HG02571 (cell line): ENCODE results near the gene DHRS13.
"Not testable (repeated sequence)": the region's sequence is repeated elsewhere in the genome, so short reads cannot be mapped to it uniquely, and the experiment has no call there.

Experiments
- ATAC-seq: cut with Tn5 transposase; IDR thresholded peaks from one replicate; pipeline ENCODE4 v1.9.1; 2021; ENCODE audit warnings: mild to moderate bottlenecking, moderate library complexity; ENCODE audit not compliant: unreplicated experiment

Gene DHRS13

DNA sequence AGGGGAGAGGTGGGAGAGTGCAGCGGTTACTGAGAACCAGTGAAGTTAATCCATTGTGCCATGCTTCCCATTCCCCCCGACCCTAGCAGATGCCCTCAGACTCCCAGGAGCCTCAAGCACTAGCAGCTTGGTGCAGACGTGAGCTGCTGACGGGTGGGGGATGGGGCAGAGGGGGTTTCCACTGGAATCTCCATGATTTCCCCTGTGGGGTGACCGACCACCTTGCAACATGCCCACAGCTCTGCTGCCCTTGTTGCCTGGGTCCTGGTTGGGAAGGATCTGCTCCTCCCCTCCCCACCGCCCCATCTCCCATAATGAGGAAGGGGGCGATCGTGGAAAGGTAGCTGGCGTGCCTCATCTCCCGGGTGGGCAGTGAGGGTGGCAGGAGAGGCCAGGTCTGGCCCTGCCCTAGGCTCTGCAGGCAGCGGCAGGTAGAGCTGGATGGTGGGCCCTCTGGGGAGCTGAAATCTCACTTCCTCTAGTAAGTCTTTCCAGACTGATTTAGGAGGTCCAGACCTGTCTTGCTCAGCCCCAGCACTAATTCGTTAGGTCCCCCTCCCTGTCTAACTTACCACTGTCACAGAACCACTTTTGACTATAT is 14.9 kb downstream of the DHRS13 start:
- no peak for ATAC-seq

DNA sequence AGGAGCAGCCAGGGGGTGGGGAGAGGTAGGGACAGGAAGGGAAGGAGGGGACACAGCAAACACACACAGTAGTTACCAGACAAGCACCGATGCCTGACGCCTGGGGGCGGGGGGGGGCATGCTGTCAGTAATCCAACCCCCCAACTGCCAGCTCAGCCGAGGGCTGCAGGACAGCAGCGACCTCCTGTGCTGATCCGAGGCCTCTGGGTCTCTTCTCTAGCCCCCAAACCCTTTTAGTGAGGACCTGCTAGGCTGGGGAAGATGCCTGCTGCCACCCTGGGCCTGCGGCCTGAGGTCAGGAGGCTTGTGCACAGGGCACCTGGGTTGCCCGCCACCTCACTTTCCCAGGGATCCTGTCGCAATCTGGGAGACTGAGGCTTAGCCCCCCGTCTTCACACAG is 16.9 kb downstream of the DHRS13 start:
- no peak for ATAC-seq

DNA sequence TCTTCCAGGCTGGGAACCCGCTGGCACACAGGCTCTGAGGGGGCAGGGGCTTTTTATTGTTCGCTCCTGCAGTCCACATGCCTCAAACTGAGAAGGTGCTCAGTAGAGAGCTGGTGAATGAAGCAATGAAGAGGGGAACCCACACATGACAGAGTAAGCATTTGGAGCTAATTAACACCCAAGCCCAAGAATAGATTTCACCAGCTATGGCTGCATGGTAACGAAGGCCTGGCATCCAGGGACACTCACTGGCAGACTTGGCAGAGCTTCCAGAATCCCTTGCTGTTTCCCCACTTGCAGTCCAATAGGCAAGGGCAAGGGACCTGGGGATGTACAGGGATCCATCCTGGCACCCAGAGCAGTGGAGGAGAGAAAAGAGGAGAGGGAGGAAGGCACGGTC is 17.5 kb downstream of the DHRS13 start:
- no peak for ATAC-seq

DNA sequence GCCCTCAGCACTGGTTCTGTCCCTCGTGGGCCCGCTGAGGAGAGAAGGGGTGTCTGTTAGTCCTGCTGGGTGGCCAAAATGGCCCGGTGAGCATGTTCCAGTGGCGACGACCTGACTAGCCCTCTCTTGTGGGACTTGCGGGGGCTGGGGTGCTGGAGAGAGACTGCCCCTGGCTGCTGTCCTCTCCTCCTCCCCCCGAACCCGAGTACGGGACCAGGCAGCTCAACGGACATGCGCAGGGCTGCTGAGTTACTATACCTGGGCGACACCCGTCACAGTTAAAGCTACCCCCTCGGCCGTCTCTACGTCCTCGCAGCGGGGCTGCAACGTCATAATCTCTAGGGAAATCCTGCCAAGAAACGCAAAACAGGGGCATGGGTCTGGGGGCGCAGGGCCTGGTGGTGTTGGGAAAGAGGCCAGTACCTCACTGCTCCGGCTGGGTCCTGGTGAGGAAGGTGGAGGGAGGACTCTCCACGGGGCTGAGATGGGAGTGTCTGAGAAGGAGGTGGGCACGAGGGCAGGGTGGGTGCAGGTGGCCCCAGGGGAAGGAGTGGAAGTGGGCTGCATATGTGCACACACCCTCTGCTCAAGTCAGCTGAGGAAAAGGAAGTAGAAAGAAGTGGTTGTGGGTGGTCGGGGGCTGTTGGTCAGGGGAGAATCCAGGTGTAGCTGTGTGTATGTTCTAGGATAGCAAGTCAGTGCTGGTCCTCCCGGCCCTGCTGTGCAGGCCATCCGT is 18.7 kb downstream of the DHRS13 start:
- no peak for ATAC-seq

DNA sequence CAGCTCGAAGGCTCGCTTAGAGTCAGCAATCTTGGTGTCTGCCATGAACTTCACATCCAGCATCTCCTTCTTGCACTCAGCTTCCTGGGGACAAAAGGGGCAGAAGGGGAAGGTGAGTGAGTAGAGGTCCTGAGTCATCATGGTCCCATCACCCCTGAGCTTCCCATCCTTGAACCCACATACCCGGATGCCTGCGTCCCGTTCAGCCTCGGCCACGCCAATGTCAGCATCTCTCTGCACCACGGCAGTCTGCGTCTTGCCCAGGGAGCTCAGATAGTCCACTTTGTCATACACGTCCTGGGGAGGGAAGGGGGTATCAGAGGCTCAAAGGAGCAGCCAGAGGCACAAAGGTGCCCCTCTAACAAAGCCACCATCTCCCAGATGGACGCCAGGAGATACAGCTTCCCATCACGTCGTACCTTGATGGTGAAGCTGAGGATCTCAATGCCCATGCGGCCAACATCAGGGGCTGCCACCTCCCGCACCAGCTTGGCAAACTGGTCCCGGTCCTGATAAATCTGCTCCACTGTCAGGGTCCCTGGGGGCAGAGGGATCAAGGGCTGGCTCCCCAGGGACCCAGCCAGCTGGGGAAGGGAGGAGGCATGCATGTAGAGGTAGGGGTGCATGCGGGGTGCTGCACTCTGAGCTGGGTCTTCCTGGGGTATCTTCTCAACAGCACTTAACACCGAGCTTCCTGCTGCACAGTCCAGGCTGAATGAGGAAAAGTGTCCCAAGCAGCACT is 20.6 kb downstream of the DHRS13 start:
- no peak for ATAC-seq

DNA sequence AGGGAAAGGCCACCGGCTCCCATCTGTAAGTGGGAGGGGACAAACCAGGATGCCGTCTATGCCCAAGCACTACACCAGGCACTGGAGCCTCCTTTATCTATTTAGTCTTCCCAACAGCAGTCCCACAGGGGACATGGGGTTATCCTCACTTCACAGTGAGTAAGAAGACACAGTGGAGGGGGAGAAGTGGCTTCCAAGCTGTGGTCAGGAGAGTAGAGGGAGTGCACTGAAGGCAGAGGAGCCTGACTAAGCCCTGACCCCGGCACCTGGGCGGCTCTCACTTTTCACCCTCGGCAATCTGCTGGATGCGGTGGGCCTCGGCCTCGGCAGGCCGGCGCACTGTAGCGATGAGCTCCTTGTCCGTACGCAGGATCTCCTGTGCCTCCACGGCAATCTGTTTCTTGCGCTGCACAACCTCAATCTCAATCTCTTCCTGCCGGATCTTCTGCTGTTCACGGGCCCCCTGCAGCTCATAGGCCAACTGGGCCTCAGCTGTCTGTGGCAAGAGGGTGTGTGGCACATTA is 21.3 kb downstream of the DHRS13 start:
- no peak for ATAC-seq

DNA sequence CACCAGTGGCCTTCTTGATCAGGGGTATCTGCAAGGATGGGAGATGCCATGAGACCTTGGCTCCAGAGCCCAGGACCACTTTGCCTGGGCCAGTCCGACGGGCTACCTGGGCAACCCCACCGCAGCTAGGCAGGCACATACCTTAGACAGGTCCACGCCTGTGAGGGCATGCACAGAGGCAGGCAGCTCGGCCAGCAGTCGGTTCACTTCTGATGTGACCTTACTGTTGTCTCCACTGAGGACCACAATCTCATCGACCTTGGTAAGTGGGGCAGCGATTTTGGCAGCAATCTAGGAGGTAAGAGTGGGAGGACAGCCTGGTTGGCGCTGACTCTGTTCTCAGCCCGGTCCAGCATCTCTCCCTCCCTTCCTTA is 22.3 kb downstream of the DHRS13 start:
- ATAC-seq = no peak

DNA sequence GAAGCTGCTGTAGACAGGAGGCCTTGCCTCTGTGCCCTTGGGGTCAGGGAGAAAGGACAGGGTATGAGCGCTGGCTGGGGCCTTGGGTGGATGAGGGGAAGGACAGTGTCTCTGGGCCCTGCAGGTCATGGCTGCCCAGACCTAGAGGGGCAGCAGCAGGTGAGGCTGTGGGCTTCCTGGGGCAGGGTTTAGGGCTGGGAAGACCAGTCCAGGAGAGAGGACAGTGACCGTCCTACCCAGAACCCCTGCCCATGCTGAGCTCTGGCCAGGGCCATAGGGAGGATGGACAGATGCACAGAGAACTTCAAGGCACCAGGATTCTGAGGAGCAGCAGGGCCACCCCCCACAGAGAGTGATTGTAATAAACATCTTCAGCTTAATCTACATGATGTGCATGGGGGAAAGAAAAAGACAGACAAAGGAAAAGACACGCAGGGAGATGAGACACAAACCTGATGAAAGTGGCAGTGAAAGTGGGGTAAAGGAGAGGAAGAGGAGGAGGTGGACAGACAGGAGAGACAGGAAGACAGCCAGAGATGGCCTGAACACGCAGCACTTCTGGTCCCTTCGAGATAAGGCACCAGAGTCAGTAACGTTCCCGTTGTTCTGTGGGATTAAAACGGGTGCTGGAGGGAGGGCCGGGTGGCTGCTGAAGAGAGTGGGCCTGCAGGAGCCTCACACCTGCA is 22.9 kb downstream of the DHRS13 start:
- no peak for ATAC-seq

DNA sequence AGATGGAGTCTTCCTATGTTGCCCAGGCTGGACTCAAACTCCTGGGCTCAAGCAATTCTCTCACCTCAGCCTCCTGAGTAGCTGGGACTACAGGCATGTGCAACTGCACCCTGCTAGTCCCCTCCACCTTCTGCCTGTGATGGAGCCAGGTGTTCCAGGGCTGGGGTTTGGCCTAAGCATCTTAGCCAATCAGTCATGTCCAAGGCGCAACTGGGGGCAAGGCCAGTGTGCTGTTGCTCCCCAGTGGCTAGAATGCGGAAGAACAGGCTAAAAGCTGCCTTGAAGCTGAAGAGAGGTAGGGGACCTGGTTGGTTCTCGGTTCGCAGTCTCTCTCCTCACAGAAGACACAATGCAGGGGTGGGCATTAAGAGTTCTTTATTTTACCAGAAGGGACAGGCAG is 23.9 kb downstream of the DHRS13 start:
- ATAC-seq = no peak

DNA sequence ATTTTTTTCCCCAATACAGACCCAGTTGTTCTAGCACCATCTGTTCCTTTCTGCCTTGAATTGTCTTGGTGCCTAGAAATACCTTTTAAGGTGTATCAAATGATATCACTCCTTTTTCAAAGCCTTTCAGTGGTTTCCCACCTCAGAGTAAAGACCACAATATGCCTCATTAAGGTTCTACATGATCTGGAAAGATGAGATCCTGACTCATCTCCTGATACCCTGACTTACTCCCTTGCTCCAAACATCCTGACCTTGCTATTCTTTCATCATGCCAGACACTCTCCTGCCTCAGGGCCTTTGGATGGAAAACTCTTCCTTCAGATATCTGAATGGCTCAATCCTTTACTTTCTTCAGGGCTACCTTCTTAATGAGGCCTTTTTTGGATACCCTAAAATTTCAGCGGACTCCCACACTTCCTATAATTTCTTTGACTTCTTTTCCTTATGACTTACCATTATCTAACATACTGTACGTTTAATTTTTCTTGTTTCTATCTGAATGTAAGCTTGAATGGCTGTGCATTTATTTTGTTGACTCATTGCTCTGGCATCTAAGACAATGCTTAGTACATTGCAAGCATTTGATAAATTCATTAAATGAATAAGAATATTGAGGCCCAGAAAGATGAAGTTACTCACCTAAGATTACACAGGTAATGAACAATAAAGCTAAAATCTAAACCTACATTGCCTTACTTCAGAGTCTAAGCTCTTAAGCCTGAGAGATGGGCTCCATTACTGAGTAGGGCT is 24.5 kb downstream of the DHRS13 start:
- ATAC-seq = no peak

DNA sequence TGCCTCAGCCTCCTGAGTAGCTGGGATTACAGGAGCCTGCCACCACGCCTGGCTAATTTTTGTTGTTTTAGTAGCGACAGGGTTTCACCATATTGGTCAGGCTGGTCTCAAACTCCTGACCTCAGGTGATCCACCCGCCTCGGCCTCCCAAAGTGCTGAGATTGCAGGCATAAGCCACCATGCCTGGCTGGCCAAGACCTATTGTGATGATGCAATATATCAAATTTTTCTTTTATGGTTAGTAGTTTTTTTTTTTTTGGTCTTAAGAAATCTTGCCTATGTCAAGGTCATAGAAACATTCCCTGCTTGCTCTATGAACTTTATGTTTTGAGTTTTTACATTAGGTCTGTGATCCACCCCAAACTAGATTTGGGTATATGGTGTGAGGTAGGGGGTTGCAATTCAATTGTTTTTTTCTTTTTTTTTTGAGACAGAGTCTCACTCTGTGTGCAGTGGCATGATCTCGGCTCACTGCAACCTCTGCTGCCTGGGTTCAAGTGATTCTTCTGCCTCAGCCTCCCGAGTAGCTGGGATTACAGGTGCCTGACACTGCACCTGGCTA is 25.6 kb downstream of the DHRS13 start:
- ATAC-seq = not testable (repeated sequence)

DNA sequence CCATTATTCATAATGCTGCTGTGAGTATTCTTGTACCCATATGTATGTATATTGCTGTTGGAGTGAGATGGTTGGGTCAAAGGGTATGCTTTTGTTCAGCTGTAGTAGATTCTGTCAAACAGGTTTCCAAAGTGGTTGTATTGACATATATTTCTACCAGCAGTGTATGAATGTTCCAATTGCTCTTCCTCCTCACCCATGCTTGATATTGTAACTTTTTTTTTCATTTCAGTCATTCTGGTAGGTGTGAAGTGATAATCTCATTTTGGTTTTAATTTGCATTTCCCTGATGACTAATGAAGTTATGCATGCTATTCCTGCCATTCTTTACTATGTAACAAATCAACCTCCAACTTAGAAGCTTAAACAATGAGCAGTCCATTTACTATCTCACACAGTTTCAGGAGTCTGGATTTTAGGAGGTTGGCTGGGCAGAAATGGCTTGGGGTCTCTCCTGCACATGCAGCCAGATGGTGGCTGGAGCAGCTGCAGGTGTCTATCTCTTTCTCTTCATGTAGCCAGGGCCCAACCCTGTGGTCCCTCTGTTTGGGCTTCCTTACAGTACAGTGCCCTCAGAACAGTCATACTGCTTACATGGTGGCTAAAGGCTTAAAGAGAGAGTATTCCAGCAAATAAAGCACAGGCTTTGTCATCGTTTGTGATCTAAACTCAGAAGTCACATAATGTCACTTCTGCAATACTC is 26.9 kb downstream of the DHRS13 start:
- ATAC-seq = no peak

DNA sequence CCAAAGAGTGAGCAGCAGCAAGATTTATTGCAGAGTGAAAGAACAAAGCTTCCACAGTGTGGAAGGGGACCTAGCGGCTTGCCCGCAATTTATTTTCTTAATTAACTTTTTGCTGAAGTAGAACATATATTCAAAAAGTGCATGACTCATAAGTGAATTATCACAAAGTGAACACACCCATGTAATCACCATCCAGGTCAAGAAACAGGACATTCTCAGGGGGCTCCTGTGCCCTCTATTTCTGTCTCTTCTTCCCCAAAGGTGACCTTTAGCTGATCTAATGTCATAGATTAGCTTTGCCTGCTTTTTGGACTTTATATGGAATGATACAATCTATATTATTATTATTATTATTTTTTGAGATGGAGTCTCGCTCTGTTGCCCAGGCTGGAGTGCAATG is 28.1 kb downstream of the DHRS13 start:
- ATAC-seq = no peak

DNA sequence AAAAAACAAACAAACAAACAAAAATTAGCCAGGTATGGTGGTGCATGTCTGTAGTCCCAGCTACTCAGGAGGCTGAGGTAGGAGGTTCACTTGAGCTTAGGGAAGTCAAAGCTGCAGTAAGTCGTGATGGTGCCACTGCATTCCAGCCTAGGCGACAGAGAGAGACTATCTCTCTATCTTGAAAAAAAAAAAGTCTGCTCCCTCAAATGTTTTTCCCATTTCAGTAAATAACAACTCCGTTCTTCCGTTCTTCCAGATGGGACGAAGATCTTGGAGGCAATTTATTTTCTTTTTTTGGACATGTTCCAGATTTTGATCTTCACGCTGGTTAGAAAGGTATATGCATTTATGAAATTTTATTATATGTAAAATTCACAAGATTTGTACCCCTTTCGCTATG is 29.0 kb downstream of the DHRS13 start:
- no peak for ATAC-seq

DNA sequence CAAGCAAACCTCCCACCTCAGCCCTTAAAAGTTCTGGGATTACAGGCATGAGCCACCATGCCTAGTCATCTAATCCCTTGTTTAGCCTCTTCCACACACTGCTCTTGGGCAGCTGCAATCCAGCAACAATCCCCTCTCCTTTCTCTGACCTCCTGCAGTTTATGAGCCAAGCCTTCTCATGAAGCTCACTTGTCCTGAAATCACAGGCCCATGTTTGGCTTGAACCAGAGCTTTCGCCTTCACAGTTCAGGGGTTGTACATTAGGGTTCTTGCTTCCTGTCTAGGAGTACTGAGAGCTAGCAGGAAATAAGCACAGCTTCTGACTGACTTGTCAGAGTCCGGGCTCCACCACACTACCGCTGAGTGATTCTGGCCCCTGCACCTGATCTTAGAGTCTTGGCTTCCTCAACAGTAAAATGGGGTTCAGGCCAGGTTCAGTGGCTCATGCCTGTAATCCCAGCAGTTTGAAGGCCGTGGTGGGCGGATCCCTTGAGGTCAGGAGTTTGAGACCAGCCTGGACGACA is 31.8 kb downstream of the DHRS13 start:
- no peak for ATAC-seq

DNA sequence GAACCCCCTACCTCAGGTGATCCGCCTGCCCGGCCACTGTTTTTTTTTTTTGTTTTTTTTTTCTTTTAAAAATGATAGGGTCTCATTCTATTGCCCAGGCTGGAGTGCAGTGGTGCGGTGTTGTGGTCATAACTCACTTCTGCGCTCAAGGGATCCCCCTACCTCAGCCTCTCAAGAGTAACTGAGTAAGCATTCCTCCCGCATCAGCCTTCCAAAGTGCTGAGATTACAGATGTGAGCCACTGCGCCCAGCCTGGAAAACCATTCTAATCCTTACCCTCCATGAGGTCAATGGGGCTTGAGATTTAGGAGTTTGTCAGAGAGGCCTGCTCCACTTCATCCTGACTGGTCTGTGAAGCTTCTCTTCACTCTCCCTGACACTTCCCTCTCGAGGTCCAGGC is 35.6 kb downstream of the DHRS13 start:
- ATAC-seq = no peak

DNA sequence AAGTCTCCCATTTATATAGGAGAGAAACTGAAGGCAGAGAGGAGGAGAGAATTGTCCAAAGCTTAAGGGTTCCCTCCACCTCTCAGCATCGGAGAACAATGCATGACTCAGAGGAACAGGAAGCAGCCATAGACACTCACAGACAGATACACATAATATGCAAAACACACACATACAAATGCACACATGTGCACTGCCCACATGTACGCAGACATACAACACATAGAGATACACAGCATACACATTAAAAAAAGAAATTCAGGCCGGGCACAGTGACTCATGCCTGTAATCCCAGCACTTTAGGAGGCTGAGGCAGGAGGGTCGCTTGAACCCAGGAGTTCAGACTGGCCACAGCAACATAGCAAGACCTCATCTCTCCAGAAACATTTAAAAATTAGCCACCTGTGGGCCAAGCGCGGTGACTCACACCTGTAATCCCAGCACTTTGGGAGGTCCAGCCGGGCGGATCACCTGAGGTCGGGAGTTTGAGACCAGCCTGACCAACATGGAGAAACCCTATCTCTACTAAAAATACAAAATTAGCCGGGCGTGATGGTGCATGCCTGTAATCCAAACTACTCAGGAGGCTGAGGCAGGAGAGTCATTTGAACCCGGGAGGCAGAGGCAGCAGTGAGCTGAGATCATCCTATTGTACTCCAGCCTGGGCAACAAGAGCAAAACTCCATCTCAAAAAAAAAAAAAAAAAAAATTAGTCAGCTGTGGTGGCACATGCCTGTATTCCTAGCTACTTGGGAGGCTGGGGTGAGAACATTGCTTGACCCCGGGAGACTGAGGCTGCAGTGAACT is 36.7 kb downstream of the DHRS13 start:
- no peak for ATAC-seq

DNA sequence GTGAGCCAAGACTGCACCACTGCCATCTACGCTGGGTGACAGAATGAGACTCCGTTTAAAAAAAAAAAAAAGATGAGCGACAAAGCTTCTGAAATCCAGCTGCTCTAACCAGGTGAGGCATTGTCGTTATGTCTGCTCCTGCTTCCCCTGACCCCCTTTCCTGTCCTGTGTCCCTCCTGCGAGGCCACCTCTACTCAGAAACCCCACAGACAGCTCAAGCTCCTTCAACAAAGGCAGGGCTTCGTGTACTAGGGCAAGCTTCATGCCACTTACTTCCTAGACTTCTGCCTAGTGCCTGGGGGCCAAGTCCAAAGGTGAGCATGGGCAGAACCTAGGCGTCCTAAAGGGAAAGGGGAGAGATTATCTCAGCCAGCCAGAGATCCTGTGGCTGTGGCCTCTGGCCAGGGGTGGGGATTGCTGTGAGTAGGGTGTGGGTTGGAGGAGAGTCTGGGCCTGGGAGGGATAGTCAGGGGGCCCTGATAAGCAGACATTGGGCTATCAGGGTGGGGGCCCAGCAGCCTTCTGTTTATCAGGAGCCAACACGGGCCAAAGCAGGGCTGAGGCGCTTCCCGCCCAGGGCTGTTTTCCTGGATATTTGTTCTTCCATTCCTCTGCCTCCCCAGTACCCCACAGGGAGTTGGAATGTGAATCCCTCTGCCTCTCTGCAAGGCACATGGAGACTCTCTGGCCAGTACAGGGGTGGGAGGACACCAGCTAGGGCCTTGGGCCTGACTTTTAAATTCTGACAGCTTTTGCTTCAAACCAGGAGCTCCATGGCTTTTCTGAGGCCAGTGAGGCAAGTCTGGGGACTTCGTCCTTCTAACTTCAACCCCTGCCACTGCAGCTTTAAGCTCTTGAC is 37.7 kb downstream of the DHRS13 start:
- ATAC-seq = no peak
